ENCODE results near the gene VWA5B2. TPM values are rescaled to one million over a fixed set of nuclear protein-coding genes. Genes with fewer than 3 reads are reported as not detected.

The VWA5B2 gene
- total and polyA plus RNA-seq, 9 of the 15 experiments (the other 6 are each of a cell fraction or from before 2014, with no cell fraction given): 0.04 TPM; not detected in 8

DNA sequence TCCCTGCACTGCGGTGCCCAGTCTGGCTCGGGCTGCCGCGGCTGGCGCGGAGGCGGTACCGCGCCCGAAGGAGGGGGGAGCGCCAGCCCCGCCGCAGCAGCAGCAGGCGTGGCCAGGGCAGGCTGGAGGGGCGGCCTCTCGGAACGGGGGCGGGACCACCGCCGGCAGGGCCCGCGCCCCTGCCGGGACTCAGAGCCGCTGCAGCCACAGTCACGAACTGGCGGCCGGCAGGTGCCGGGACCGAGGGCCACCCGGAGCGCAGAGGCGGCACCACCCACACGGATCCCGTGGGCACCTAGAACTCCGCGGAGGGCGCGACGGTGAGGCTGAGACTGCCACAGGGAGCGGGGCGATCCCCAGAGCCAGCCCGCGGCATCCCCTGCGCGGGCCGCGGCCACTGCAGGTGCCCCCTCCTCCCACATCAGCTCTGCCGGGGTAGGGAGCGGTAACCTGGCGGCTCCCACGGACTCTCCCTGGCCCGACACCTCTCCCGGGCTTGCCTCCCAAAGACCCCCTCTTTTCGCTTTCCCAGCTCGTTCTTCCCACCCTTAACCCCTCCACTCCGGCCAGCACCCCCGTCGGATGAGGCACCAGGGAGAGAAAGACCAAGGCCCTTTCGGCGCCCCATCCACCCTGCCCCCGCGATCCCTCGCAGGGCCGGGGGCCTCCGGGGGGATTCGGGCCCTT, at the start of gene VWA5B2 (continued):
- TF ChIP-seq, protein P1, sequence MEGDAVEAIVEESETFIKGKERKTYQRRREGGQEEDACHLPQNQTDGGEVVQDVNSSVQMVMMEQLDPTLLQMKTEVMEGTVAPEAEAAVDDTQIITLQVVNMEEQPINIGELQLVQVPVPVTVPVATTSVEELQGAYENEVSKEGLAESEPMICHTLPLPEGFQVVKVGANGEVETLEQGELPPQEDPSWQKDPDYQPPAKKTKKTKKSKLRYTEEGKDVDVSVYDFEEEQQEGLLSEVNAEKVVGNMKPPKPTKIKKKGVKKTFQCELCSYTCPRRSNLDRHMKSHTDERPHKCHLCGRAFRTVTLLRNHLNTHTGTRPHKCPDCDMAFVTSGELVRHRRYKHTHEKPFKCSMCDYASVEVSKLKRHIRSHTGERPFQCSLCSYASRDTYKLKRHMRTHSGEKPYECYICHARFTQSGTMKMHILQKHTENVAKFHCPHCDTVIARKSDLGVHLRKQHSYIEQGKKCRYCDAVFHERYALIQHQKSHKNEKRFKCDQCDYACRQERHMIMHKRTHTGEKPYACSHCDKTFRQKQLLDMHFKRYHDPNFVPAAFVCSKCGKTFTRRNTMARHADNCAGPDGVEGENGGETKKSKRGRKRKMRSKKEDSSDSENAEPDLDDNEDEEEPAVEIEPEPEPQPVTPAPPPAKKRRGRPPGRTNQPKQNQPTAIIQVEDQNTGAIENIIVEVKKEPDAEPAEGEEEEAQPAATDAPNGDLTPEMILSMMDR (IDR thresholded peaks at IDR 0.05 in 2 of 3, conservative IDR thresholded peaks at IDR 0.05 in 1 of 3; ENCODE audit: insufficient read depth in 2 of 3, low read depth in 1 of 3, low read length in 3 of 3): peak in 1 of 3 experiments; percentile 43; a peak in 1 of 6 replicates

DNA sequence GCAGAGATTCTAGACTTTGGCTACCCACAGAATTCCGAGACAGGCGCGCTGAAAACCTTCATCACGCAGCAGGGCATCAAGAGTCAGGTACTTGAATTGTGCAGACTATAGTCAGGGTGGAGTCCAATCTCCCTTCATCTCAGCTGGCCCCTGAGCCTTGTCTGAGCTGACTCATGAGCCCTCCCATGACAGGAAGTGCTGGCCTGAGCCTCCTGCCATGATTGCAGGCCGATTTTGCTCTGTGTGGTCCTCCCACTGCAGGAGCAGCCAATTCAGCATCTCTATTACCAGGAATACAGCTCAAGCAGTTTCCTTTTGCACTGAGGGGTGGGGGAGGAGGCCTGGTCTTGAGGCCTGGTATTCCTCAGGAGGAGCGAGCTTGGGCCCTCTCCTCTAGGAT, 49.2 kb upstream of the VWA5B2 start:
- H3K4me3 ChIP-seq: no peak overlapping the region
- H3K27me3 ChIP-seq (ENCODE audit: control insufficient read depth in 2 of 2, insufficient read depth in 2 of 2, low read length in 2 of 2): no peaks in the 10 kb centered on the region
- FAIRE-seq (no peak), ATAC-seq (no peak), DNase-seq (ENCODE audit: extremely low read depth in 1 of 4, low spot score in 3 of 4) (peak in 1 of 4 experiments; percentile 51)
- peaks cover 20% of the 10 kb centered on the region for H4K20me1 ChIP-seq (replicated peaks; ENCODE audit: control insufficient read depth, insufficient read depth, low read length)
- no peak overlapping the region for H3K9ac ChIP-seq (ENCODE audit: insufficient read depth in 1 of 2, low read depth in 2 of 2, low read length in 2 of 2)
- in situ Hi-C loops (cut with MboI) (no loop called here), intact Hi-C loops (cut with micrococcal nuclease) (no loop called here)
- H3K79me2 ChIP-seq (ENCODE audit: control insufficient read depth, insufficient read depth, low read length): peaks cover 39% of the 10 kb centered on the region
- BruUV-seq (replicated peaks): no TSS peak
- H3K4me2 ChIP-seq (ENCODE audit: insufficient read depth, low read length): no peak overlapping the region
- no peaks in the 10 kb centered on the region for H3K9me3 ChIP-seq (replicated peaks; ENCODE audit: control insufficient read depth, insufficient read depth, low read depth, low read length)
- peaks cover 85% of the 10 kb centered on the region for H3K36me3 ChIP-seq (ENCODE audit: control insufficient read depth, insufficient read depth, low read length)
- peak; percentile 25; the same call in 1 of the 2 replicates for TF ChIP-seq FOSL1 (tag; conservative IDR thresholded peaks at IDR 0.05)
- 0 out of 2 replicates have a peak, but pooled peaks have one; percentile 38 for TF ChIP-seq ETV1 (tag; conservative IDR thresholded peaks at IDR 0.05; ENCODE audit: low read depth)
- TF ChIP-seq TAF7 (tag; IDR thresholded peaks at IDR 0.05): no peak
- TF ChIP-seq, protein P2, sequence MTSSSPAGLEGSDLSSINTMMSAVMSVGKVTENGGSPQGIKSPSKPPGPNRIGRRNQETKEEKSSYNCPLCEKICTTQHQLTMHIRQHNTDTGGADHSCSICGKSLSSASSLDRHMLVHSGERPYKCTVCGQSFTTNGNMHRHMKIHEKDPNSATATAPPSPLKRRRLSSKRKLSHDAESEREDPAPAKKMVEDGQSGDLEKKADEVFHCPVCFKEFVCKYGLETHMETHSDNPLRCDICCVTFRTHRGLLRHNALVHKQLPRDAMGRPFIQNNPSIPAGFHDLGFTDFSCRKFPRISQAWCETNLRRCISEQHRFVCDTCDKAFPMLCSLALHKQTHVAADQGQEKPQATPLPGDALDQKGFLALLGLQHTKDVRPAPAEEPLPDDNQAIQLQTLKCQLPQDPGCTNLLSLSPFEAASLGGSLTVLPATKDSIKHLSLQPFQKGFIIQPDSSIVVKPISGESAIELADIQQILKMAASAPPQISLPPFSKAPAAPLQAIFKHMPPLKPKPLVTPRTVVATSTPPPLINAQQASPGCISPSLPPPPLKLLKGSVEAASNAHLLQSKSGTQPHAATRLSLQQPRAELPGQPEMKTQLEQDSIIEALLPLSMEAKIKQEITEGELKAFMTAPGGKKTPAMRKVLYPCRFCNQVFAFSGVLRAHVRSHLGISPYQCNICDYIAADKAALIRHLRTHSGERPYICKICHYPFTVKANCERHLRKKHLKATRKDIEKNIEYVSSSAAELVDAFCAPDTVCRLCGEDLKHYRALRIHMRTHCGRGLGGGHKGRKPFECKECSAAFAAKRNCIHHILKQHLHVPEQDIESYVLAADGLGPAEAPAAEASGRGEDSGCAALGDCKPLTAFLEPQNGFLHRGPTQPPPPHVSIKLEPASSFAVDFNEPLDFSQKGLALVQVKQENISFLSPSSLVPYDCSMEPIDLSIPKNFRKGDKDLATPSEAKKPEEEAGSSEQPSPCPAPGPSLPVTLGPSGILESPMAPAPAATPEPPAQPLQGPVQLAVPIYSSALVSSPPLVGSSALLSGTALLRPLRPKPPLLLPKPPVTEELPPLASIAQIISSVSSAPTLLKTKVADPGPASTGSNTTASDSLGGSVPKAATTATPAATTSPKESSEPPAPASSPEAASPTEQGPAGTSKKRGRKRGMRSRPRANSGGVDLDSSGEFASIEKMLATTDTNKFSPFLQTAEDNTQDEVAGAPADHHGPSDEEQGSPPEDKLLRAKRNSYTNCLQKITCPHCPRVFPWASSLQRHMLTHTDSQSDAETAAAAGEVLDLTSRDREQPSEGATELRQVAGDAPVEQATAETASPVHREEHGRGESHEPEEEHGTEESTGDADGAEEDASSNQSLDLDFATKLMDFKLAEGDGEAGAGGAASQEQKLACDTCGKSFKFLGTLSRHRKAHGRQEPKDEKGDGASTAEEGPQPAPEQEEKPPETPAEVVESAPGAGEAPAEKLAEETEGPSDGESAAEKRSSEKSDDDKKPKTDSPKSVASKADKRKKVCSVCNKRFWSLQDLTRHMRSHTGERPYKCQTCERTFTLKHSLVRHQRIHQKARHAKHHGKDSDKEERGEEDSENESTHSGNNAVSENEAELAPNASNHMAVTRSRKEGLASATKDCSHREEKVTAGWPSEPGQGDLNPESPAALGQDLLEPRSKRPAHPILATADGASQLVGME (CRISPR knock-in tag; IDR thresholded peaks at IDR 0.05): no peak
- TF ChIP-seq, protein P3, sequence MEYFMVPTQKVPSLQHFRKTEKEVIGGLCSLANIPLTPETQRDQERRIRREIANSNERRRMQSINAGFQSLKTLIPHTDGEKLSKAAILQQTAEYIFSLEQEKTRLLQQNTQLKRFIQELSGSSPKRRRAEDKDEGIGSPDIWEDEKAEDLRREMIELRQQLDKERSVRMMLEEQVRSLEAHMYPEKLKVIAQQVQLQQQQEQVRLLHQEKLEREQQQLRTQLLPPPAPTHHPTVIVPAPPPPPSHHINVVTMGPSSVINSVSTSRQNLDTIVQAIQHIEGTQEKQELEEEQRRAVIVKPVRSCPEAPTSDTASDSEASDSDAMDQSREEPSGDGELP (CRISPR knock-in tag; IDR thresholded peaks at IDR 0.05; ENCODE audit: borderline replicate concordance): peak; percentile 57; the same call in 1 of the 2 replicates
- peak; percentile 52 for TF ChIP-seq GABPA (tag; conservative IDR thresholded peaks at IDR 0.05; ENCODE audit: low read depth)
- 86% methylated on average over 5 of the region's 6 CpGs for WGBS (ENCODE audit: insufficient coverage, low coverage, missing lambda C conversion rate)
- ChIA-PET POLR2A (interaction anchor here (0.6 to 1.5 kb wide), 10 partner anchors 8 to 276 kb away, joined by 3 to 8 read pairs (median 3); no protein-coding TSS in a partner anchor), CTCF (ENCODE audit: low intra/inter-chr PET ratio) (no interaction called here)
- no peak overlapping the region for H2AFZ ChIP-seq (ENCODE audit: low read depth, low read length)
- no peak overlapping the region for H3K27ac ChIP-seq (ENCODE audit: extremely low read depth, low read depth, low read length)
- no peaks in the 10 kb centered on the region for H3K9me1 ChIP-seq (ENCODE audit: control insufficient read depth, insufficient read depth, low read length)
- H3K4me1 ChIP-seq (replicated peaks in 1 of 2; ENCODE audit: control insufficient read depth in 2 of 2, insufficient read depth in 2 of 2, low read length in 2 of 2): peaks cover 26 to 45% of the 10 kb centered on the region in 2 experiments

Data from K562 (cell line).